ENCODE data around the gene SCRN2. TPM values are rescaled to one million over a fixed set of nuclear protein-coding genes. Genes with fewer than 3 reads are reported as not detected.

The SCRN2 gene
- total RNA-seq, 1 experiment from 2014 or later: 73.6 TPM

DNA sequence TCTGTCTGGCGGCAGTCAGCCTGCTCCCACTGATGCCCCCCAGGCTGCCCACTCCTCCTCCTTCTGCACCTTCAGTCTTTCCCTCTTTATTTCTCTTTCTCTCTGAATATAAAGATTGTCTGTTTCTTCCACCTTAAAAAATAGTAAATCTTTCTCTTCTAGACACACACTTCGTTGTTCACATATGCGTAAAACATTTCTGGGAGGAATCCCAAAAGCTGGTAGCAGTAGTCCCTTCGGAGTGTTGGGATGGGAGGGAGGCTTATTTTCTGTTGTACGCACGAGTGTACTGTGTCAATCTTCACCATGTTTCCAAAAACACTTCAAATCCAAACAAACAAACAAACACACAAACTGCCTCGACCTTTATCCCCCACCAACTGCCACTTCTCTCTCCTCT, 29.4 kb downstream of the SCRN2 start:
- Mint-ChIP-seq H3K27me3 (ENCODE audit: insufficient read depth, unreplicated experiment) (no peaks in the 10 kb centered on the region), H3K4me1 (ENCODE audit: low read depth, unreplicated experiment) (peaks cover 36% of the 10 kb centered on the region), H3K9me3 (ENCODE audit: unreplicated experiment) (no peaks in the 10 kb centered on the region), H3K4me3 (ENCODE audit: unreplicated experiment) (peak overlapping the region; percentile 56), H3K27ac (ENCODE audit: unreplicated experiment) (peak overlapping the region; percentile 93), H3K36me3 (ENCODE audit: insufficient read depth, unreplicated experiment) (peaks cover 29% of the 10 kb centered on the region)
- ChIA-PET CTCF (interaction anchor here (1.2 kb wide), 2 partner anchors 10 to 20 kb away, joined by 4 to 7 read pairs; partner anchors contain the start of genes LRRC46, MRPL10 and OSBPL7), POLR2A (interaction anchor here (0.6 kb wide), 1 partner anchor 20 kb away, joined by 6 read pairs; the partner anchor contains the start of genes LRRC46 and MRPL10)
- Histone ChIP-seq H3K27me3 (replicated peaks; ENCODE audit: control insufficient read depth, insufficient read depth, low read length) (no peaks in the 10 kb centered on the region), H3K4me3 (ENCODE audit: low read depth, low read length) (no peak overlapping the region), H3K36me3 (ENCODE audit: control insufficient read depth, insufficient read depth, low read length) (peaks cover 13% of the 10 kb centered on the region; the same call in 1 of the 2 replicates), H3K4me1 (peaks cover 36% of the 10 kb centered on the region), H3K9me3 (no peaks in the 10 kb centered on the region)
- intact Hi-C loops (cut with micrococcal nuclease; ENCODE audit: unreplicated experiment): no loop called here
- no peak for DNase-seq
- BruUV-seq (replicated peaks): no TSS peak
- TF ChIP-seq CTCF (IDR thresholded peaks at IDR 0.05; ENCODE audit: insufficient read depth in 1 of 2, low read depth in 1 of 2, low read length in 1 of 2, severe bottlenecking in 1 of 2, unreplicated experiment in 1 of 2): no peak

DNA sequence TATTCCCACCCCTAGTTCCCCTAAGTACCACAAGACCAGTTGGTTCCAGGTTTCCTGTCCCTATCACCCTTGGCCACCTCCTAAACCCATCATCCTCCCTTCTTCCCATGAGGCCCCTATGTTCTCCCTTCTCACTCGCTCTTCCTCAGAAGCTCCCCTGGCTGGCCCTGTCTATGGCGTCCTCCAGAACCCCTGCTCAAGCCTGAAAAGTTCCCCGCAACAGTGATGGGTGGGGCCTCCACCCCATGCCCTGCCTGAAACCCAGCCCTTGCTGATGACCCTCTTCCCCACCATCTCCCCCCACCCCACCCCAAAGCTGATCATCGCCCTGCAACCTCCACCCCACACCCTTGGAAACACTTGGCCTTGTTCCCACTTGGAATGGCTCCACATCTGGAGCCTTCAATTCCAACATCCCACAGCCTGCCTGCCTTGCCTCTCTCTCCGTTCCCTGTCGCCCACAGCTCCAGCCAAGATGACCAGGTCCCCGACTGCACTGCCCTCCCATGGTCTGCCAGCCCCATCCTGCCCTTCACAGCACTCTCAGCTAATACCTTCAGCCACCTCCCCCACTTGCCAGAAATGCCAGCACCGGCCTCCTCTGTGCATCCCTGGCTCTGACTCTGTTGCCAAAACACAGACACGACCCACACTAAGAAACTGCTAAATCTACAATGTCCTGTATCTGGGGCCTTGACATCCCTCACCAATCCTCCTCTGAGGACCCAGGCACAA, 30.0 kb downstream of the SCRN2 start:
- CTCF ChIA-PET: interaction anchor here (1.0 to 2.0 kb wide), 6 partner anchors 11 to 161 kb away, joined by 4 to 20 read pairs (median 7); partner anchors contain the start of genes KPNB1, LRRC46, MRPL10 and OSBPL7
- TF ChIP-seq CTCF (IDR thresholded peaks at IDR 0.05; ENCODE audit: insufficient read depth in 1 of 2, low read depth in 1 of 2, low read length in 1 of 2, severe bottlenecking in 1 of 2, unreplicated experiment in 1 of 2): no peak

DNA sequence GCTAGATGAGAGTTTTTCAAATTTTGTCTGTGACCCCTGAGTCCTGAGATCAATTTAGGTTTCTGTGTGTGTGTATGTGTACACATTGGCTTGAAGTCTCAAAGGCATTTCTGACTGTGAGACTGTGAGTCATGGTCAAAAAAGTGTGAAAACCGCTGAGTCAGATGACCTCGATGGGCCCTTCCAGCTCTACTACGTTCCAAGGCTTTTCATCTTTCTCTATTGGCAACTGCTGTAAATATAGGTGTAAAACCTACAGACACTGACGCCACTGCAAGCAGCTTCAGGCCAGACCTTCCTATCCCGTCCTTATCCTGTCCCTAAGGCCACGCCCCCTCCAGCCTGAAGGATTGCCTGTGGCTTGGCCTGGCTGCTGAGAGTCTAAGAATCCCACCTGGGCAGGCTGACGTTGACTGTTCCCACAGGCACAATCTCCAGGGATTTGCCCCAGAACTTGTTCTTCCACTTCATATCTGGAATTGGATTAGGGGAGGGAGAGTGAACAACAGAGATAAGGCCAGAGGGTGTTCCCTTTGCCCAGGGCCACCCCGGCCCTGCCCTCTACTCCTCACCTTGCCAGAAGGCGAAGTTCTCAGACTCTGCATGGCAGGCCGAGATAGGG, 30.8 kb downstream of the SCRN2 start:
- Histone ChIP-seq H3K27me3 (replicated peaks; ENCODE audit: control insufficient read depth, insufficient read depth, low read length) (no peaks in the 10 kb centered on the region), H3K36me3 (ENCODE audit: control insufficient read depth, insufficient read depth, low read length) (peaks cover 12% of the 10 kb centered on the region; the same call in 1 of the 2 replicates), H3K4me1 (peaks cover 36% of the 10 kb centered on the region), H3K9me3 (no peaks in the 10 kb centered on the region), H3K4me3 (ENCODE audit: low read depth, low read length) (no peak overlapping the region)
- no TSS peak for BruUV-seq (replicated peaks)
- peaks cover 36% of the 10 kb centered on the region for H3K36me3 Mint-ChIP-seq (ENCODE audit: insufficient read depth, unreplicated experiment)
- peak overlapping the region; percentile 93 for H3K27ac Mint-ChIP-seq (ENCODE audit: unreplicated experiment)
- H3K9me3 Mint-ChIP-seq (ENCODE audit: unreplicated experiment): no peaks in the 10 kb centered on the region
- H3K4me1 Mint-ChIP-seq (ENCODE audit: low read depth, unreplicated experiment): peaks cover 36% of the 10 kb centered on the region
- CTCF ChIA-PET: interaction anchor here (0.5 to 2.0 kb wide), 14 partner anchors 9 to 270 kb away, joined by 3 to 20 read pairs (median 4); partner anchors contain the start of genes KPNB1, LRRC46, MRPL10 and OSBPL7
- H3K4me3 Mint-ChIP-seq (ENCODE audit: unreplicated experiment): peak overlapping the region; percentile 56
- no peaks in the 10 kb centered on the region for H3K27me3 Mint-ChIP-seq (ENCODE audit: insufficient read depth, unreplicated experiment)
- no peak for TF ChIP-seq CTCF (IDR thresholded peaks at IDR 0.05; ENCODE audit: insufficient read depth in 1 of 2, low read depth in 1 of 2, low read length in 1 of 2, severe bottlenecking in 1 of 2, unreplicated experiment in 1 of 2)
- peak; percentile 100 for DNase-seq
- POLR2A ChIA-PET: interaction anchor here (0.6 to 1.3 kb wide), 3 partner anchors 21 to 123 kb away, joined by 3 to 25 read pairs (median 3); partner anchors contain the start of genes LRRC46 and MRPL10
- intact Hi-C loops (cut with micrococcal nuclease; ENCODE audit: unreplicated experiment): loop anchor here (1.0 kb wide), 4 partner anchors 11 to 85 kb away; partner anchors contain the start of genes LRRC46, MRPL10, OSBPL7 and SCRN2

More for the DNA sequence above, 30.0 kb downstream of the SCRN2 start:
- no peaks in the 10 kb centered on the region for H3K9me3 Mint-ChIP-seq (ENCODE audit: unreplicated experiment)
- H3K27ac Mint-ChIP-seq (ENCODE audit: unreplicated experiment): peak overlapping the region; percentile 93
- Histone ChIP-seq H3K27me3 (replicated peaks; ENCODE audit: control insufficient read depth, insufficient read depth, low read length) (no peaks in the 10 kb centered on the region), H3K4me1 (peaks cover 36% of the 10 kb centered on the region), H3K36me3 (ENCODE audit: control insufficient read depth, insufficient read depth, low read length) (peaks cover 12% of the 10 kb centered on the region; the same call in 1 of the 2 replicates), H3K4me3 (ENCODE audit: low read depth, low read length) (no peak overlapping the region), H3K9me3 (no peaks in the 10 kb centered on the region)
- H3K27me3 Mint-ChIP-seq (ENCODE audit: insufficient read depth, unreplicated experiment): no peaks in the 10 kb centered on the region
- POLR2A ChIA-PET: interaction anchor here (0.6 to 1.3 kb wide), 4 partner anchors 20 to 123 kb away, joined by 3 to 25 read pairs (median 4); partner anchors contain the start of genes LRRC46 and MRPL10
- H3K4me1 Mint-ChIP-seq (ENCODE audit: low read depth, unreplicated experiment): peaks cover 36% of the 10 kb centered on the region
- peaks cover 36% of the 10 kb centered on the region for H3K36me3 Mint-ChIP-seq (ENCODE audit: insufficient read depth, unreplicated experiment)
- DNase-seq: peak in 1 of 2 experiments; percentile 48
- H3K4me3 Mint-ChIP-seq (ENCODE audit: unreplicated experiment): peak overlapping the region; percentile 56
- BruUV-seq (replicated peaks): TSS peak; percentile 87
- intact Hi-C loops (cut with micrococcal nuclease; ENCODE audit: unreplicated experiment): loop anchor here (1.0 kb wide), 4 partner anchors 10 to 84 kb away; partner anchors contain the start of genes LRRC46, MRPL10, OSBPL7 and SCRN2
